ENCODE measurements around the gene ACACB. TPM values are rescaled to one million over a fixed set of nuclear protein-coding genes. Genes with fewer than 3 reads are reported as not detected.

The ACACB gene
- total RNA-seq, 4 donors from 2014 or later: 69.5 to 132 (median 93.6) TPM

DNA sequence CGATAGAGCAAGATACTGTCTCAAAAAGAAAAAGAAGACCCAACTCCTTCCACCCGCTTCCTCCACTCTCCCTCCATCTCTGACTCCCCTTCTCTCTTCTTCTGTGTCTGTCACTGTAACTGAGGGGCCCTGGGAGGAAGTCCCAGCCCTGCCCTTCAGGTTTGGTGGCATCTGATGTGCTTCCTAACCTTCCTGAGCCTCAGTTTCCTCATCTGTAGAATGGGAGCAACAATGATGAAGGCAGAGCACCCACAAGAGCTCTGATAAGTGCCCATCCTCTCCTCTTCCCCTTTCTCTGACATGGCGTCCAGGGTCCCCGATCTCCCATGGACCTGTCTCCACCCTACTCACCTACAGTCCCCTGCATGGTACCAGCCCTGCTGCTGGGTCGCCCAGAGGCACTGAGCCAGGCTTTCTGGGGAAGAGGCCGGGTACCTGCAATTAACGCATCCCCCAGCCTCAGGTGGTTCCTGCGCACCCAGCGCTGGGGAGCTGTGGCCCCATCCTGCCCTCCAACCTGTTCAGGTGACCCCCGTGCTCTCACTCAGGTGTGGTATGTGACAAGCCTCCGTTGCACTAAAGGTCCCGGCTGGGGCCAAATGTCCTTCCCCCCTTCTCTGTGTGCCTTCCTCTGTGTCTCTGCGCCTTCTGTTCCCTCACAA is 179.5 kb downstream of the ACACB start:
- in situ Hi-C loops (cut with MboI; ENCODE audit: low pct_ligation_motif_present in 1 of 4, low pct_unique_long_range_greater_than_20kb in 1 of 4, low sequenced_read_pairs in 3 of 4): no loop called here
- Histone ChIP-seq H3K36me3 (no peaks in the 10 kb centered on the region), H3K4me3 (no peak overlapping the region), H3K27ac (no peak overlapping the region), H3K27me3 (peaks cover 4% of the 10 kb centered on the region), H3K9me3 (no peaks in the 10 kb centered on the region), H3K4me1 (peaks cover 8 to 13% (median 11%) of the 10 kb centered on the region in 4 donors)
- intact Hi-C loops (cut with DNase I; ENCODE audit: low total_unique reads): no loop called here
- WGBS, 2 donors (ENCODE audit: low coverage in 1 of 2): 80 to 82% methylated on average over 1 to 13 of the region's 13 CpGs
- DNase-seq: no peak
- TF ChIP-seq POLR2A (IDR thresholded peaks at IDR 0.05) (no peak), EP300 (IDR thresholded peaks at IDR 0.05; ENCODE audit: low read depth) (no peak)
- TF ChIP-seq, protein P1, sequence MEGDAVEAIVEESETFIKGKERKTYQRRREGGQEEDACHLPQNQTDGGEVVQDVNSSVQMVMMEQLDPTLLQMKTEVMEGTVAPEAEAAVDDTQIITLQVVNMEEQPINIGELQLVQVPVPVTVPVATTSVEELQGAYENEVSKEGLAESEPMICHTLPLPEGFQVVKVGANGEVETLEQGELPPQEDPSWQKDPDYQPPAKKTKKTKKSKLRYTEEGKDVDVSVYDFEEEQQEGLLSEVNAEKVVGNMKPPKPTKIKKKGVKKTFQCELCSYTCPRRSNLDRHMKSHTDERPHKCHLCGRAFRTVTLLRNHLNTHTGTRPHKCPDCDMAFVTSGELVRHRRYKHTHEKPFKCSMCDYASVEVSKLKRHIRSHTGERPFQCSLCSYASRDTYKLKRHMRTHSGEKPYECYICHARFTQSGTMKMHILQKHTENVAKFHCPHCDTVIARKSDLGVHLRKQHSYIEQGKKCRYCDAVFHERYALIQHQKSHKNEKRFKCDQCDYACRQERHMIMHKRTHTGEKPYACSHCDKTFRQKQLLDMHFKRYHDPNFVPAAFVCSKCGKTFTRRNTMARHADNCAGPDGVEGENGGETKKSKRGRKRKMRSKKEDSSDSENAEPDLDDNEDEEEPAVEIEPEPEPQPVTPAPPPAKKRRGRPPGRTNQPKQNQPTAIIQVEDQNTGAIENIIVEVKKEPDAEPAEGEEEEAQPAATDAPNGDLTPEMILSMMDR (IDR thresholded peaks at IDR 0.05): no peak

DNA sequence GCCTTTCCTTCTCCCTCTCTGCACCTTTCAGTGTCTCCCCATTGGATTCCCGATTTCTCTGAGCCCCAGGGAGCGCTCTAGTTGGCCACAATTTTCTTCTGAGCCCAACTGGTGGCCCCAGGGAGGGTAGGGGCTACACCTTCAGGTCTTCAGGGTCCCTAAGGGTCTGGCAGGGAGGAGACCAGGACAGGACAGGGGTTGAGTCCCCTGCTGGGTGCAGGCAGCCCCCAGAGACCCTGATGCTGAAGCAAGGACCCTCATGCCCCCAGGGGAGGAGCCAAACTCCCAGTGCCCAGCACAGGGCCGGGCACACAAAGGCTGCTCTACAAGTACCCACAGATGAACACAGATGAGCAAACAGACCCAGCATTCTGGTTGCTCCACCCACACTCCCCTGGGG is 180.0 kb downstream of the ACACB start:
- no peak overlapping the region for H3K27ac ChIP-seq
- in situ Hi-C loops (cut with MboI; ENCODE audit: low pct_ligation_motif_present in 1 of 4, low pct_unique_long_range_greater_than_20kb in 1 of 4, low sequenced_read_pairs in 3 of 4) (no loop called here), intact Hi-C loops (cut with DNase I; ENCODE audit: low total_unique reads) (no loop called here)
- TF ChIP-seq POLR2AphosphoS5 (IDR thresholded peaks at IDR 0.05) (no peak), EP300 (IDR thresholded peaks at IDR 0.05; ENCODE audit: low read depth) (no peak), POLR2A (IDR thresholded peaks at IDR 0.05) (no peak)
- TF ChIP-seq, protein P1 (IDR thresholded peaks at IDR 0.05): no peak
- no peak for DNase-seq
- 57 to 80% methylated on average over 2 to 3 of the region's 3 CpGs for WGBS, 2 donors (ENCODE audit: low coverage in 1 of 2)
- H3K4me1 ChIP-seq: peaks cover 6 to 8% (median 7%) of the 10 kb centered on the region in 4 donors
- H3K36me3 ChIP-seq: no peaks in the 10 kb centered on the region
- H3K27me3 ChIP-seq: peaks cover 4% of the 10 kb centered on the region
- no peaks in the 10 kb centered on the region for H3K9me3 ChIP-seq
- H3K4me3 ChIP-seq: no peak overlapping the region

DNA sequence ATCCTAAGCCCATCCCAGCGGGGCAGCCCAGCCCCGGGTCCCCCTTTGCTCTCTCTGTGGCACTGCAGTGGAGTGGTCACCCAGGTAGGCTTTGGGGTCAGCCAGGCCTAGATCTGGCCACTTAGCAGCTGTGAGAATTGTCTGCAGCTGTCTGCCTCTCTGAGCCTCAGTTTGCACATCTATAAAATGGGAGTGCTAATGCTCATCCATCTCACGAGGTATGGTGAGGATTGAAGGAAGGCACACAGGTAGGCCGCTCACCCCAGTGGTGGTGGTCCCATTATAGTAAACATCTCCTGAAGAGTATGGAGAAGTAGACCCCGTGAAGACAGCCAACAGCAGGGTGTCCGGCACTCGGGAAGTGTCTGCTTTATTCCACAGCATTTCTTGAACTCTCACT is 183.5 kb downstream of the ACACB start:
- no peak for DNase-seq
- H3K4me3 ChIP-seq: no peak overlapping the region
- TF ChIP-seq, protein P1 (IDR thresholded peaks at IDR 0.05): no peak
- TF ChIP-seq POLR2A (IDR thresholded peaks at IDR 0.05) (no peak), EP300 (IDR thresholded peaks at IDR 0.05; ENCODE audit: low read depth) (no peak), POLR2AphosphoS5 (IDR thresholded peaks at IDR 0.05) (no peak)
- no peak overlapping the region for H3K27ac ChIP-seq
- H3K4me1 ChIP-seq: no peaks in the 10 kb centered on the region
- intact Hi-C loops (cut with DNase I; ENCODE audit: low total_unique reads): no loop called here
- in situ Hi-C loops (cut with MboI; ENCODE audit: low pct_ligation_motif_present in 1 of 4, low pct_unique_long_range_greater_than_20kb in 1 of 4, low sequenced_read_pairs in 3 of 4): no loop called here
- H3K9me3 ChIP-seq: no peaks in the 10 kb centered on the region
- WGBS, 2 donors (ENCODE audit: low coverage in 1 of 2): 70 to 88% methylated on average over 2 to 7 of the region's 7 CpGs
- no peaks in the 10 kb centered on the region for H3K36me3 ChIP-seq
- peaks cover 7% of the 10 kb centered on the region for H3K27me3 ChIP-seq

DNA sequence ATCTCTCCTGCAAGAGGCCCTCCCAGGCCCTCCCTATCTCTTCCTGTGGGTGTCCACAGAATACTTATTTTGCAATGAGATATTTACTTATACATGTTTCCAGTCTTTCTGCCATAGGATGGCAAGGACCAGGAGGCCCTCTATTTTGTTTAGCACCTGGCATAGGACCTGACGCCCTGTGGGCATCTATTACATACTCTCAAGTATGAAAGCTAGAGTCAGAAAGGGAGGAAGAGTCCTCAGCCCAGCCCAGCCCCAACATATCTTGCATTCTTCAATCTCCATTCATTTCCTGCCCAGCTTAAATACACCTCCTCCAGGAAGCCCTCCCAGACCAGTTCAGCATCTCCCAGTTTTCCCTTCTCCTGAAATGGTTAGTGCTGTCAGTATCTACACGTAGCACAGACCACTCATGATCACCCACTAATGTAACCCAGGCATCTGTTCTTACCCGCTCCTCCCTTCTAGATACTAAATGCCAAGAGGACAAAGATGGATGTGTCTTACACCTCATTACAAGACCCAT is 185.3 kb downstream of the ACACB start:
- TF ChIP-seq POLR2A (IDR thresholded peaks at IDR 0.05) (no peak), POLR2AphosphoS5 (IDR thresholded peaks at IDR 0.05) (no peak), EP300 (IDR thresholded peaks at IDR 0.05; ENCODE audit: low read depth) (no peak)
- TF ChIP-seq, protein P1 (IDR thresholded peaks at IDR 0.05): no peak
- H3K4me1 ChIP-seq: no peaks in the 10 kb centered on the region
- WGBS, 2 donors (ENCODE audit: low coverage in 1 of 2): 75 to 80% methylated on average over 2 to 3 of the region's 3 CpGs
- H3K36me3 ChIP-seq: no peaks in the 10 kb centered on the region
- in situ Hi-C loops (cut with MboI; ENCODE audit: low pct_ligation_motif_present in 1 of 4, low pct_unique_long_range_greater_than_20kb in 1 of 4, low sequenced_read_pairs in 3 of 4): no loop called here
- no peak overlapping the region for H3K27ac ChIP-seq
- intact Hi-C loops (cut with DNase I; ENCODE audit: low total_unique reads): no loop called here
- H3K4me3 ChIP-seq: no peak overlapping the region
- no peak for DNase-seq
- H3K9me3 ChIP-seq: no peaks in the 10 kb centered on the region
- peaks cover 24% of the 10 kb centered on the region for H3K27me3 ChIP-seq
